ENCODE data around the gene PDE6G.

The PDE6G gene

GRCh38 chr17:81683584-81684441 lies 27.5 kb upstream of the PDE6G start, which contains the start of the genes ARL16 and HGS:
Gene ARL16, minus strand, starts transcription at chr17:81683797. Its CDS starts 44 bp downstream, at chr17:81683753.
Gene HGS, plus strand, starts transcription at chr17:81684011. Its CDS starts 56 bp downstream, at chr17:81684067.
- Histone ChIP-seq H3K9me3 (ENCODE audit: insufficient read depth, low read depth, low read length) (no peaks in the 10 kb centered on the region), H3K79me2 (ENCODE audit: insufficient read depth, low read length) (peaks cover 80% of the 10 kb centered on the region), H3K27me3 (ENCODE audit: insufficient read depth, low read length, poor library complexity, severe bottlenecking) (no peaks in the 10 kb centered on the region), H3K4me3 (ENCODE audit: low read length, poor library complexity, severe bottlenecking) (peak within 1 kb of the TSS; percentile 91), H3K4me1 (ENCODE audit: insufficient read depth, low read length, poor library complexity, severe bottlenecking) (peaks cover 15% of the 10 kb centered on the region), H3K4me2 (ENCODE audit: low read depth, low read length, poor library complexity, severe bottlenecking) (peak within 1 kb of the TSS; percentile 100), H3F3A (ENCODE audit: low read depth) (no peaks in the 10 kb centered on the region), H2AFZ (ENCODE audit: low read length) (peak within 1 kb of the TSS; percentile 77), H4K20me1 (ENCODE audit: insufficient read depth, low read length, poor library complexity, severe bottlenecking) (peaks cover 20% of the 10 kb centered on the region), H3K36me3 (ENCODE audit: insufficient read depth, low read length) (peaks cover 20% of the 10 kb centered on the region; the same call in 1 of the 2 replicates), H3K9me2 (replicated peaks; ENCODE audit: low read depth, low read length) (no peaks in the 10 kb centered on the region), H3K9ac (ENCODE audit: low read depth, low read length, poor library complexity, severe bottlenecking) (peak within 1 kb of the TSS; percentile 91)
- TF ChIP-seq CTCF (conservative IDR thresholded peaks at IDR 0.05; ENCODE audit: low read length) (no peak), EZH2phosphoT487 (IDR thresholded peaks at IDR 0.05; ENCODE audit: borderline replicate concordance) (no peak)

DNA sequence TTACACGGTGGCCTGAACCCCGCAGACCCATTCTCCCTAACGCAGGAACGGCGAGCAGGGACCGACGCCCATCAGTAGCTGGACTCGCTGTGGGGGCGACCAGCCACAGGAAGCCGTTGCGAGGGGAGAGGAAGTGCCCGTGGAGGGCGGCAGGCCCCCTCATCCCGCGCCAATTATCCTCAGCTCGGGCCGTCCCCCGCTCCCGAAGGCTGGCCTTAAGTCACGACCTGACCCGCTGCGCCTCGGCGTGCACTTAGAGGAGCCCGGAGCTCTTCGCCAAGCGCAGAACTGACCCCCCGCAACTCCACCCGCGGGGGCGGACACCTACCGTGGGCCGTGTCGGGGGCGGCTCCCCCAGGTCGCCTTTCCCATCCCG lies 26.9 kb upstream of the PDE6G start:
- Histone ChIP-seq H3K4me1 (ENCODE audit: insufficient read depth, low read length, poor library complexity, severe bottlenecking) (peaks cover 15% of the 10 kb centered on the region), H3K36me3 (ENCODE audit: insufficient read depth, low read length) (peaks cover 15% of the 10 kb centered on the region; the same call in 1 of the 2 replicates)

GRCh38 chr17:81682565-81683207 lies 26.3 kb upstream of the PDE6G start:
- TF ChIP-seq CTCF (conservative IDR thresholded peaks at IDR 0.05; ENCODE audit: low read length) (no peak), EZH2phosphoT487 (IDR thresholded peaks at IDR 0.05; ENCODE audit: borderline replicate concordance) (no peak)
- Histone ChIP-seq H3K4me2 (ENCODE audit: low read depth, low read length, poor library complexity, severe bottlenecking) (peak overlapping the region; percentile 86), H3F3A (ENCODE audit: low read depth) (no peaks in the 10 kb centered on the region), H3K9me3 (ENCODE audit: insufficient read depth, low read depth, low read length) (no peaks in the 10 kb centered on the region), H3K79me2 (ENCODE audit: insufficient read depth, low read length) (peaks cover 70% of the 10 kb centered on the region), H3K4me1 (ENCODE audit: insufficient read depth, low read length, poor library complexity, severe bottlenecking) (peaks cover 15% of the 10 kb centered on the region), H3K9me2 (replicated peaks; ENCODE audit: low read depth, low read length) (no peaks in the 10 kb centered on the region), H3K4me3 (ENCODE audit: low read length, poor library complexity, severe bottlenecking) (peak overlapping the region; percentile 91), H4K20me1 (ENCODE audit: insufficient read depth, low read length, poor library complexity, severe bottlenecking) (peaks cover 20% of the 10 kb centered on the region), H3K36me3 (ENCODE audit: insufficient read depth, low read length) (peaks cover 15% of the 10 kb centered on the region; the same call in 1 of the 2 replicates), H3K9ac (ENCODE audit: low read depth, low read length, poor library complexity, severe bottlenecking) (peak overlapping the region; percentile 91), H2AFZ (ENCODE audit: low read length) (0 out of 2 replicates have a peak overlapping the region, but pooled peaks have one; percentile 77), H3K27me3 (ENCODE audit: insufficient read depth, low read length, poor library complexity, severe bottlenecking) (no peaks in the 10 kb centered on the region)

More for the DNA sequence above, 26.9 kb upstream of the PDE6G start:
- Histone ChIP-seq H3K27me3 (ENCODE audit: insufficient read depth, low read length, poor library complexity, severe bottlenecking) (no peaks in the 10 kb centered on the region), H3K4me3 (ENCODE audit: low read length, poor library complexity, severe bottlenecking) (peak overlapping the region; percentile 91), H3F3A (ENCODE audit: low read depth) (no peaks in the 10 kb centered on the region), H3K9ac (ENCODE audit: low read depth, low read length, poor library complexity, severe bottlenecking) (peak overlapping the region; percentile 91), H3K4me2 (ENCODE audit: low read depth, low read length, poor library complexity, severe bottlenecking) (peak overlapping the region; percentile 86), H3K9me2 (replicated peaks; ENCODE audit: low read depth, low read length) (no peaks in the 10 kb centered on the region), H3K79me2 (ENCODE audit: insufficient read depth, low read length) (peaks cover 75% of the 10 kb centered on the region), H3K9me3 (ENCODE audit: insufficient read depth, low read depth, low read length) (no peaks in the 10 kb centered on the region), H4K20me1 (ENCODE audit: insufficient read depth, low read length, poor library complexity, severe bottlenecking) (peaks cover 20% of the 10 kb centered on the region), H2AFZ (ENCODE audit: low read length) (peak overlapping the region; percentile 77)
- TF ChIP-seq EZH2phosphoT487 (IDR thresholded peaks at IDR 0.05; ENCODE audit: borderline replicate concordance) (no peak), CTCF (conservative IDR thresholded peaks at IDR 0.05; ENCODE audit: low read length) (no peak)
